ENCODE results near the gene PLAAT4.
"Not testable (repeated sequence)": the region's sequence is repeated elsewhere in the genome, so short reads cannot be mapped to it uniquely, and the experiment has no call there.

Gene PLAAT4

GRCh38 chr11:63564784-63565350 is 28.3 kb downstream of the PLAAT4 start:
- no peak for DNase-seq (ENCODE audit: extremely low read depth in 1 of 2, low read depth in 1 of 2)

DNA sequence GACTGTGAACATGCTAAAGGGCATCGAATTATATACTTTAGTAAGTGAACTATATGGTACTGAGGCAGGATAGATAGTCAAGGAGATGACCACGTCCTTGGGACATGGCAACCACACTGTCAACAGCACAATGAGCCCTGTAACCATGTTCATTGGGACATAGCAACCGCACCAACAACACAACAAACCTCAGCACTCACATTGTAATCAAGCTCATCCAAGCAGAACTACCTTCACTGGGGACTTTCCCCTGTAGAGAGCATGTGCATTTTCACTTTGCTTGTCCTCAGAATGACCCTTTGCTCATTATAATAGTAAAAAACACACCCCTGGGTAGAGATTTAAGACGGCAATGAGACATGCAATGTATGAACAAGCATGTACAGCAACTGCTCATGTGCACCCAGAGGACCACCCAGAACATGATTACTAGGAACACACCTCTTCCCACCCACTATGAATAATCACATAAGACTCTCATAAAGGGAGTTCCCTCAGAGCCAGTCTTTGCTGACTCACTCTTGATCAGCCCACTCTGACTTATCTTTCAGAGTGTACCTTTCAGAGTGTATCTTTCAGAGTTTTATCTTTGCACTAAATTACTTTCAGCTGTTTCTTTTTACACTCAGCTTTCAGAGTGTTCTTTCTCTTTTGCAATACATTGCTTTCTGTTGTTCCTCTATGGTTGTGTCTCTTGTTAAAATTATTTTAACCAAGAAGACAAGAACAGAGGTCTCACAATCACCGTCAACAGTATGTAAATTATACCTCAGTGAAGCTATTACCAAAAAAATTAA is 30.6 kb downstream of the PLAAT4 start:
- peak in 1 of 2 donors; percentile 68 for DNase-seq (ENCODE audit: extremely low read depth in 1 of 2, low read depth in 1 of 2)

DNA sequence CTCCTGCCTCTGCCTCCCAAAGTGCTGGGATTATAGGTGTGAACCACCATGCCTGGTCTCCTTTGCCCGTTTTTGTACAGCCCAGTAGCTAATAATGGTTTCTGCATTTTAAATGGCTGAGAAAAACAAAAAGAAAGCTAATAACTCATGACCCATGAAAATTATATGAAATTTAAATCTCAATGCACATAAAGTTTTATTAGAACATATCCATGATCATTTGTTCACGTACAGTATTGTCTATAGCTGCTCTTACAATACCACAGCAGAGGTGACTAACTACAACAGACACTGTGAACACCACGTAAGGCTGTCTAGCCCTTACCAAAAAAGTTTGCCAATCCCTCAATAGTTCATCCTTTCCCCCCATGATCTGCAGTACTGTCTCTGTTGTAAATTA is 33.0 kb downstream of the PLAAT4 start:
- no peak for DNase-seq (ENCODE audit: extremely low read depth in 1 of 2, low read depth in 1 of 2)

DNA sequence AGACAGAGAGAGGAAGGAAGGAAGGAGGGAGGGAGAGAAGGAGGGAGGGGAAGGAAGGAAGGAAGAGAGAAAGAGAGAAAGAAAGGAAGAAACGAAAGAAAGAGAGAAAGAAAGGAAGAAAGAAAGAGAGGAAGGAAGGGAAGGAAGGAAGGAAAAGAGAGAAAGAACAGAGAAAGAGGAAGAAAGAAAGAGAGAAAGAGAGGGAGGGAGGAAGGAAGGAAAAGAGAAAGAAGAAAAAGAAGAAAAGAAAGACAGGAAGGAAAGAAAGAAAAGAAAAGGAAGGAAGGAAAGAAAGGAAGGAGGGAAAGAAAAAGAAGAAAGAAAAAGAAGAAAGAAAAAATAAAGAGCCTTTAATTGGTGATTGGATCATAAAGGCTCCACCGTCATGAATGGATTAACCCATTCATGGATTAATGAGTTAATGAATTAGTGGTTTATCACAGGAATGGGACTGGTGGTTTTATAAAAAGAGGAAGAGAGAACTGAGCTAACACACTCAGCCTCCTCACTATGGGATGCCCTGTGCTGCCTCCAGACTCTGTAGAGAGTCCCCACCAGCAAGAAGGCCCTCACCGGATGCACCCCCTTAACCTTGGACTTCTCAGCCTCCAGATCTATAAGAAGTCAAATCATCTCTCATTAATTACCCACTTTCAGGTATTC is 35.5 kb downstream of the PLAAT4 start:
- no peak for DNase-seq (ENCODE audit: extremely low read depth in 1 of 2, low read depth in 1 of 2)

DNA sequence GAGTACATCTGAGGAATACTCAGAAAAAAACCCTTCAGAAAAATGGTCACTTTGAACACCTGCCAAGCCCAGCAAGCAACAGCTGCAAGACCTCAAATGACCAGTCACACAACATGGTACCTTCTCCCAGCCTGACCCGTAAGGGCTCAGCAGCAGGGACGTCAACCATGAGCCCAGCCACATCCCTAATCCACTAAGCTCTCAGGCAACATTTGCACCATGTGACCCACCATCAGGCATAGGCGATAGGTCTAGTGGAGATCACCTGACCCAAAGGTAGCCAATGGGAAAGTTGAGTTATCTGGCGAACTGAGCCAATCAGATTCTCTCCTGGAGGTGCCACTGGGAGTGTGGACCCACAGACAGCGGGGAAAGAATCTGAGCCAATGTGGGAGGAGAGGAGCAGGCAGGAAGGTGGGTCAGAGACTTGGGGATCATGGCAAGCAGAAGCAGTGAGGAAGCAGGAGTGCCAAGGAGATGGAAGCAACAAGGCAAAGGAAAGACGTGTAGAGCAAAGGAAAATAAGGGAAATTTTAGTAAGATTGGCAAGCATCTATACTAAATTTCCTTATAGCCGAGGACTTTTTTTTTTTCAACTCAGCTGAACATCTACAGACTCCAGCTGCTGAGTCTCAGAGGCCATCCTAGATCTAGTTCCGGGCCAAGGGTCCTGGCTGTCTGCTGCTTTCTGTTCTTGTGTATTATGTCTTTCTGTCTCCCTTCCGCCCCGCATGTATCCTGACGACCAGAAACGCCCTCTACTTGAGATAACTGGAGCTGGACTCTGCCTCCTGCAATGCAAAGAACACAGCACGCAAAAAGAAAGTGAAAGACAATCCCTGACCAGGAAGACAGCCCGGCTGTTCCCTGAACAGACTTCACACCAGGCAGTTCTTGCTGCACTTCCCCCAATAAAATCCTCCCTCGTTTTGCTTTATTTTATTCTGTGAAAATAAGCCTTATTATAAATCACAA is 37.6 kb downstream of the PLAAT4 start:
- DNase-seq (ENCODE audit: extremely low read depth in 1 of 2, low read depth in 1 of 2) = no peak

- no peak for DNase-seq (ENCODE audit: extremely low read depth in 1 of 2, low read depth in 1 of 2)
Measured at GRCh38 chr11:63574856-63575602, 38.4 kb downstream of the PLAAT4 start.

- DNase-seq (ENCODE audit: extremely low read depth in 1 of 2, low read depth in 1 of 2) = not testable (repeated sequence)
Measured at GRCh38 chr11:63578882-63579281, 42.3 kb downstream of the PLAAT4 start.

DNA sequence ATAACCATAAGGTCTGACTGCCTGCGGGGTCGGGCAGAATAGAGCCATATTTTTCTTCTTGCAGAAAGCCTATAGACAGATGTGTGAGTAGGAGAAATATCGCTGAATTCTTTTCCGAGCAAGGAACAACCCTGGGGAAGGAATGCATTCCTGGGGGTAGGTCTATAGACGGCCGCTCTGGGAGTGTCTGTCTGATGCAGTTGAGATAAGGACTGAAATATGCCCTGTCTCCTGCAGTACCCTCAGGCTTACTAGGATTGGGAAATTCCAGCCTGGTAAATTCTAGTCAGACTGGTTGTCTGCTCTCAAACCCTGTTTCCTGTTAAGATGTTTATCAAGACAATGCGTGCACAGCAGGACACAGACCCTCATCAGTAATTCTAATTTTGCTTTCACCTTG is 44.6 kb downstream of the PLAAT4 start:
- not testable (repeated sequence) for DNase-seq (ENCODE audit: extremely low read depth in 1 of 2, low read depth in 1 of 2)

GRCh38 chr11:63583357-63583677 is 46.7 kb downstream of the PLAAT4 start:
- no peak for DNase-seq (ENCODE audit: extremely low read depth in 1 of 2, low read depth in 1 of 2)

GRCh38 chr11:63586451-63587166 is 50.0 kb downstream of the PLAAT4 start:
- no peak for DNase-seq (ENCODE audit: extremely low read depth in 1 of 2, low read depth in 1 of 2)

- DNase-seq (ENCODE audit: extremely low read depth in 1 of 2, low read depth in 1 of 2) = no peak
Measured at GRCh38 chr11:63589000-63589399, 52.4 kb downstream of the PLAAT4 start.

- DNase-seq (ENCODE audit: extremely low read depth in 1 of 2, low read depth in 1 of 2) = no peak
Measured at GRCh38 chr11:63590024-63590788, 53.6 kb downstream of the PLAAT4 start.

GRCh38 chr11:63592975-63593395 is 56.4 kb downstream of the PLAAT4 start:
- no peak for DNase-seq (ENCODE audit: extremely low read depth in 1 of 2, low read depth in 1 of 2)

DNA sequence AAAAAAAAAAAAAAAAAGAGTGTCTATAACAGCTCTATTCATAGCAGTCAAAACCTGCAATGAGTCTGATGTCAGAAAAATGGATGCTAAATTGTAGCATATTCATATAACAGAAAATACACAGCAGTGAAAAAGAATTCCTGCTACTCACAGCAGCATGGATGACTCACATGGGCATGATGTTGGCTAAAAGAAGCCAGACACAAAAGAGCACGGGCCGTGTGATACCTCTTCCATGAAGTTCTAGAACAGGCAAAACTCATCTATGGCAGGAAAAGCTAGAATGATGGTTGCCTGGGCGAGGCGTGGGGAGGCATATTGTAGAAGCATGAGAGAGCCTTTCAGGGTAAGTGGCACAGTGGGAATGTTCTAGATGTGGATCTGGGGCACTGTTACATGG is 58.7 kb downstream of the PLAAT4 start:
- no peak for DNase-seq (ENCODE audit: extremely low read depth in 1 of 2, low read depth in 1 of 2)

Data from stimulated activated CD8-positive, alpha-beta memory T cell treated with anti-CD3 and anti-CD28 coated beads, Interleukin-7, amount 100 ng/mL, for 48 hours (primary cell).